Vagina (tissue), 2 donors: ENCODE results near the gene ATG4D.

Experiments
- POLR2AphosphoS5 ChIP-seq, 2 donors: sonication (generic); formaldehyde crosslinking; IDR thresholded peaks; one replicate each; pipeline ENCODE4 v1.9.0; 2017; ENCODE audit warnings: antibody characterized with exemption in 2 of 2, mild to moderate bottlenecking in 2 of 2, low read depth in 1 of 2; ENCODE audit not compliant: insufficient read depth in 1 of 2
- TF ChIP-seq, protein P1 (sequence below), 3 experiments: fragments of 450-650 bp in 2 of 3; fragments of 200-600 bp in 1 of 3; sonication (generic) in 1 of 3; IDR thresholded peaks; one replicate each; pipeline ENCODE4 v1.5.1; 2017 to 2019; ENCODE audit warnings: antibody characterized with exemption in 3 of 3, mild to moderate bottlenecking in 2 of 3, moderate library complexity in 2 of 3

DNA sequence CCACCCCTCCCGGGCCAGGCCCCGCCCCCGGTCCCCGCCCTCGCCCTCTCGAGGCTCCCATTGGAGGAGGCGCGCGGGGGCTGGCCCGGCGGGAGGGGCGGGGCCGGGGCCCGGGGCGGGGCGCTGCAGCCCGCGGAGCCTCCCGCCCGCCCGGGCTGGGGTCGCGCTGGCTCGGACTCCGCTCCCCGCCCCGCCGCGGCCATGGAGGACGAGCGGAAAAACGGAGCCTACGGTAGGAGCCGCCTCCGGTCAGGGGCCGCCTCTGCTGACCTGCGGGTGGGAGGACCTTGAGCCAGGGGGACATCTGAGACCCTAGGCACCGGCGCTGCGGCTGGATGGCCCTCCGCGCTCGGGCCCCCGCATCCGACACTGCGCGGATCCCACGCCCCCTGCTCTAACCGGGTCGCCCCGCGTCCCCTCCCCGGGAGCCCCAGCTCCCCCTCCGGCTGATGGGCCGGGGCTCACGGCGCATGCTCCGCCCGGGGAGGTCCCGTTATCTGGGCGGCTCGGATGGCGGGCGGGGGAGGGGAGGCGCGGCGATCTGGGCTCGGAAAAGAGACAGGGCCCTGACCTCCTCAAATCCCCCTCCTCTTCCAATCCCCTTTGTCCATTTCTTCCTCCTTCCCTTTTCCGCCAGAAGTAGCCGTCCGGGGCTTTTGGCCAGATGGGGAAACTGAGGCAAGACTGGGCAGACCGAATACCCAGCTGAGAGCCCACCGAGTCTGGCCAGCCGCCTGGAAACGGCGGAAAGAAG is 58.8 kb downstream of the ATG4D start:
- TF ChIP-seq POLR2AphosphoS5 (IDR thresholded peaks at IDR 0.05; ENCODE audit: insufficient read depth in 1 of 2, low read depth in 1 of 2) = peak in 1 of 2 donors; percentile 78
- TF ChIP-seq, protein P1, sequence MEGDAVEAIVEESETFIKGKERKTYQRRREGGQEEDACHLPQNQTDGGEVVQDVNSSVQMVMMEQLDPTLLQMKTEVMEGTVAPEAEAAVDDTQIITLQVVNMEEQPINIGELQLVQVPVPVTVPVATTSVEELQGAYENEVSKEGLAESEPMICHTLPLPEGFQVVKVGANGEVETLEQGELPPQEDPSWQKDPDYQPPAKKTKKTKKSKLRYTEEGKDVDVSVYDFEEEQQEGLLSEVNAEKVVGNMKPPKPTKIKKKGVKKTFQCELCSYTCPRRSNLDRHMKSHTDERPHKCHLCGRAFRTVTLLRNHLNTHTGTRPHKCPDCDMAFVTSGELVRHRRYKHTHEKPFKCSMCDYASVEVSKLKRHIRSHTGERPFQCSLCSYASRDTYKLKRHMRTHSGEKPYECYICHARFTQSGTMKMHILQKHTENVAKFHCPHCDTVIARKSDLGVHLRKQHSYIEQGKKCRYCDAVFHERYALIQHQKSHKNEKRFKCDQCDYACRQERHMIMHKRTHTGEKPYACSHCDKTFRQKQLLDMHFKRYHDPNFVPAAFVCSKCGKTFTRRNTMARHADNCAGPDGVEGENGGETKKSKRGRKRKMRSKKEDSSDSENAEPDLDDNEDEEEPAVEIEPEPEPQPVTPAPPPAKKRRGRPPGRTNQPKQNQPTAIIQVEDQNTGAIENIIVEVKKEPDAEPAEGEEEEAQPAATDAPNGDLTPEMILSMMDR (IDR thresholded peaks at IDR 0.05) = no peak
